Right forelimb (tissue), 1 donor: ENCODE measurements around the gene KIF26B.
A peak's percentile ranks its signal among the peaks of the same experiment; 100 is the strongest.

ENCODE experiments used
- DNase-seq: peaks from one replicate; pipeline ENCODE4 v3.0.0-alpha.2; 2018

KIF26B gene

GRCh38 chr1:245530937-245531336 is 376.2 kb downstream of the KIF26B start:
- DNase-seq = no peak

- DNase-seq = no peak
Measured at GRCh38 chr1:245537992-245538391, 383.2 kb downstream of the KIF26B start.

GRCh38 chr1:245538671-245539070 is 383.9 kb downstream of the KIF26B start:
- no peak for DNase-seq

GRCh38 chr1:245541369-245541768 is 386.6 kb downstream of the KIF26B start:
- DNase-seq = no peak

- DNase-seq = no peak
Measured at GRCh38 chr1:245542365-245542764, 387.6 kb downstream of the KIF26B start.

GRCh38 chr1:245544236-245544635 is 389.5 kb downstream of the KIF26B start:
- no peak for DNase-seq

GRCh38 chr1:245546875-245547274 is 392.1 kb downstream of the KIF26B start:
- DNase-seq = peak; percentile 9

- peak; percentile 55 for DNase-seq
Measured at GRCh38 chr1:245549996-245550719, 395.4 kb downstream of the KIF26B start.

GRCh38 chr1:245550720-245551043 is 395.9 kb downstream of the KIF26B start:
- peak; percentile 39 for DNase-seq

- DNase-seq = peak; percentile 28
Measured at GRCh38 chr1:245551536-245551935, 396.8 kb downstream of the KIF26B start.

- no peak for DNase-seq
Measured at GRCh38 chr1:245552331-245552730, 397.5 kb downstream of the KIF26B start.

- no peak for DNase-seq
Measured at GRCh38 chr1:245556057-245556456, 401.3 kb downstream of the KIF26B start.

GRCh38 chr1:245558069-245558468 is 403.3 kb downstream of the KIF26B start:
- peak; percentile 5 for DNase-seq

GRCh38 chr1:245560316-245560859 is 405.6 kb downstream of the KIF26B start:
- DNase-seq = no peak

GRCh38 chr1:245561665-245562234 is 407.0 kb downstream of the KIF26B start:
- DNase-seq = no peak

- DNase-seq = no peak
Measured at GRCh38 chr1:245566134-245566533, 411.3 kb downstream of the KIF26B start.

- no peak for DNase-seq
Measured at GRCh38 chr1:245566952-245567351, 412.2 kb downstream of the KIF26B start.

GRCh38 chr1:245571815-245572294 is 417.1 kb downstream of the KIF26B start:
- peak; percentile 5 for DNase-seq

- DNase-seq = no peak
Measured at GRCh38 chr1:245572709-245573108, 417.9 kb downstream of the KIF26B start.

- no peak for DNase-seq
Measured at GRCh38 chr1:245575710-245576109, 420.9 kb downstream of the KIF26B start.

GRCh38 chr1:245576323-245576722 is 421.5 kb downstream of the KIF26B start:
- peak; percentile 30 for DNase-seq

GRCh38 chr1:245577191-245578157 is 422.7 kb downstream of the KIF26B start:
- no peak for DNase-seq

GRCh38 chr1:245578308-245578707 is 423.5 kb downstream of the KIF26B start:
- peak; percentile 29 for DNase-seq
